Esophagus squamous epithelium (tissue), 5 donors: Measurements from ENCODE around the gene PDZRN3. TPM values are rescaled to one million over a fixed set of nuclear protein-coding genes. Genes with fewer than 3 reads are reported as not detected.
A peak's percentile ranks its signal among the peaks of the same experiment; 100 is the strongest.

Experiments
- DNase-seq: peaks from one replicate; lab custom pipeline; 2025; lab: John Stamatoyannopoulos, UW
- H3K27ac ChIP-seq, 4 donors: fragments of 200-600 bp; sonication (generic); one replicate each; pipeline ENCODE4 v1.5.1; 2016 to 2019; ENCODE audit warnings: mild to moderate bottlenecking in 1 of 4
- H3K27me3 ChIP-seq, 4 donors: fragments of 200-600 bp; sonication (generic); 1 replicate in 3 of 4; 2 replicates in 1 of 4; pipeline versions ENCODE4 v1.5.1 to v1.6.0; 2017 to 2021; ENCODE audit warnings: antibody characterized with exemption in 1 of 4
- H3K36me3 ChIP-seq, 3 donors: fragments of 200-600 bp; sonication (generic); one replicate each; pipeline ENCODE4 v1.5.1; 2016 to 2019
- H3K4me1 ChIP-seq, 3 donors: fragments of 200-600 bp; sonication (generic); one replicate each; pipeline ENCODE4 v1.5.1; 2017 to 2019
- H3K4me3 ChIP-seq, 4 donors: fragments of 200-600 bp; sonication (generic); 1 replicate in 3 of 4; 2 replicates in 1 of 4; pipeline ENCODE4 v1.5.1; 2016 to 2019; ENCODE audit warnings: mild to moderate bottlenecking in 2 of 4, moderate library complexity in 1 of 4
- H3K9me3 ChIP-seq, 3 donors: fragments of 200-600 bp; sonication (generic); one replicate each; pipeline ENCODE4 v1.5.1; 2016 to 2019
- CTCF ChIP-seq, 6 experiments: fragments of 450-650 bp in 4 of 6; fragments of 200-600 bp in 2 of 6; sonication (generic) in 2 of 6; IDR thresholded peaks; one replicate each; pipeline ENCODE4 v1.5.1; 2016 to 2019; ENCODE audit warnings: antibody characterized with exemption in 6 of 6, mild to moderate bottlenecking in 4 of 6, moderate library complexity in 4 of 6
- POLR2A ChIP-seq, 4 donors: fragments of 450-650 bp; IDR thresholded peaks; one replicate each; pipeline ENCODE4 v1.6.1; 2017; ENCODE audit warnings: antibody characterized with exemption in 4 of 4, mild to moderate bottlenecking in 4 of 4, moderate library complexity in 3 of 4
- WGBS, 2 donors: methylation state at CpG; one replicate each; pipeline ENCODE4 v1.1.5; 2018; 5-methylcytosine and 5-hydroxymethylcytosine counted together
- intact Hi-C: fragments of 100-400 bp; cut with DNase I; formaldehyde crosslinking; loops from one replicate; pipeline ENCODE4 v1.15.0; 2022
- total RNA-seq, 4 donors: library from RNA; depleted of rRNA; stranded (reverse); fragments of >200 nt; gene quantifications; one replicate each; pipeline ENCODE4 v1.1.0, GENCODE V29; 2016
- donor health status: DM: yes; HTN: yes; CAD: no.

PDZRN3 gene
- total RNA-seq, 4 donors from 2014 or later, result 22.1 to 54.9 (median 38.9) TPM

DNA sequence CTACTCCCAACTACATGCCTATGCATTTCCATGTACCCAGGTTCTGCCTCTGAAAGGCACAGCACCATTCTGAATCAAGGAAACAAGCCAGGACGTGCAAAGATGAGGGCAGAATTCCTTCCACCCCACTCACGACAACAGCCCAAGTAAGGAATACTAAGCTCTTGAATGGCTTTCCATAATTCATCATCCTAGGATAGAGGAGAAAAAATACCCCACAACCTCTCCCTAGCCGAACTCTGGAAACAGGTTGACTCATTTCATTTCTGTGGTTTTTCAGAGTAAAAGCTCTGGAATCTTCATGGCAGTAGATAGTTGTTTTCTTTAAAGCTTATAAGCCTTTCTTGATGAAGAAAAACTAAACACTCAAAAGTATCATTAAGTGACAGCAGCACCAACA, 77.8 kb downstream of the PDZRN3 start:
- peak overlapping the region in 3 of 4 donors; percentile 60 to 80 (median 66) for H3K27ac ChIP-seq
- H3K4me1 ChIP-seq, result peaks cover under 1 to 57% (median 26%) of the 10 kb centered on the region in 3 donors
- no peaks in the 10 kb centered on the region for H3K9me3 ChIP-seq
- no peak for DNase-seq
- H3K4me3 ChIP-seq, result no peak overlapping the region
- intact Hi-C loops, result no loop called here
- H3K27me3 ChIP-seq, result no peaks in the 10 kb centered on the region
- no peaks in the 10 kb centered on the region for H3K36me3 ChIP-seq
- 8 to 23% methylated on average over 3 of the region's 3 CpGs for WGBS, 2 donors
- no peak for TF ChIP-seq POLR2A (IDR thresholded peaks at IDR 0.05)
- no peak for TF ChIP-seq CTCF (IDR thresholded peaks at IDR 0.05)

- Histone ChIP-seq H3K4me1 (peaks cover 9 to 45% (median 30%) of the 10 kb centered on the region in 3 donors), H3K27ac (peak overlapping the region in 2 of 4 donors; percentile 14 to 16), H3K27me3 (no peaks in the 10 kb centered on the region), H3K9me3 (no peaks in the 10 kb centered on the region), H3K36me3 (no peaks in the 10 kb centered on the region), H3K4me3 (no peak overlapping the region)
- 71 to 79% methylated on average over 3 of the region's 3 CpGs for WGBS, 2 donors
- no peak for TF ChIP-seq POLR2A (IDR thresholded peaks at IDR 0.05)
- TF ChIP-seq CTCF (IDR thresholded peaks at IDR 0.05), result no peak
- DNase-seq, result no peak
- intact Hi-C loops, result no loop called here
Measured at GRCh38 chr3:73543412-73543811, 81.3 kb downstream of the PDZRN3 start.

DNA sequence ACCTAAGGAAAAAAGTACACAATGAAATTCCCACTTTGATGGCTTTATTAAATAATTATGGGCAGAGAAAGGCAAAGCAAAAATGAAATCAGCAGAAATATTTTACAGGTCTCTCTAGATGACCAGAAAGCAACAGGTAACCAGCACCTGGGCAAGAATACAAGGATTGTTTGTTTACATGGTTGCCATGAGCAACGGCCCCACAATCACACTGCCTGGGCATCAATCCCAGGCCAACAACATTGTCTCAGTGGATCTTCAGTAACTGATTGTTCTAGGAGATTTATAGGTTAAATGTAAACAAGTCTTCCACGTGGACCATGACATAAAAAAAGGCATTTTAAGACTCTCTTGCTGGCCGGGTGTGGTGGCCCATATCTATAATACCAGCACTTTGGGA, 82.6 kb downstream of the PDZRN3 start:
- H3K4me3 ChIP-seq, result no peak overlapping the region
- TF ChIP-seq CTCF (IDR thresholded peaks at IDR 0.05) (no peak), POLR2A (IDR thresholded peaks at IDR 0.05) (no peak)
- H3K9me3 ChIP-seq, result no peaks in the 10 kb centered on the region
- intact Hi-C loops, result no loop called here
- no peaks in the 10 kb centered on the region for H3K36me3 ChIP-seq
- peaks cover 9 to 35% (median 20%) of the 10 kb centered on the region in 3 donors for H3K4me1 ChIP-seq
- H3K27me3 ChIP-seq, result no peaks in the 10 kb centered on the region
- DNase-seq, result no peak
- WGBS, 2 donors, result 11 to 18% methylated on average over 3 of the region's 3 CpGs
- H3K27ac ChIP-seq, result peak overlapping the region in 1 of 4 donors; percentile 5

GRCh38 chr3:73540969-73541740, 83.6 kb downstream of the PDZRN3 start:
- 17 to 44% methylated on average over 1 of the region's 1 CpG for WGBS, 2 donors
- no peak overlapping the region for H3K27ac ChIP-seq
- TF ChIP-seq POLR2A (IDR thresholded peaks at IDR 0.05) (no peak), CTCF (IDR thresholded peaks at IDR 0.05) (no peak)

DNA sequence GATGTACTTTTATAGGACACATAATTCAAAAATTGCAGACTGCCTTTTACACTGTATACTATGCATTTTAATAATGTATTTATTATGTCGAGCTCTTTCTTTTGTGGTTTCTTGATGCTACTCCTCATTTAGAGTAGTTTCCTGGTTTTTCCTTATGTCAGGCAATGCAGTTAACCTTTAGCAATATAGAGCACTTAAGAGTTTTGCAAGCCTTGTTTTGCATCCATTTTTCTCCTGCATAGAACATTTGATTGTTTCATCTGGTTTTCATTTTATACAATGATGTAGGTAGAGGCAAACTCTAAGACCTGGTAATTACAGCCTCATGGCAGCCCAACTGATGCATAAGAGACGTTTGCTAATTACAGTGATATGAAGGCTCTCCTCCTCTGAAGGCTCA, 86.3 kb downstream of the PDZRN3 start:
- peaks cover 9 to 28% (median 20%) of the 10 kb centered on the region in 3 donors for H3K4me1 ChIP-seq
- WGBS, 2 donors, result 56 to 75% methylated on average over 2 of the region's 2 CpGs
- H3K27ac ChIP-seq, result no peak overlapping the region
- H3K4me3 ChIP-seq, result no peak overlapping the region
- TF ChIP-seq CTCF (IDR thresholded peaks at IDR 0.05) (no peak), POLR2A (IDR thresholded peaks at IDR 0.05) (no peak)
- intact Hi-C loops, result no loop called here
- no peaks in the 10 kb centered on the region for H3K9me3 ChIP-seq
- no peaks in the 10 kb centered on the region for H3K36me3 ChIP-seq
- H3K27me3 ChIP-seq, result no peaks in the 10 kb centered on the region
- DNase-seq, result no peak

More at GRCh38 chr3:73540969-73541740, 83.6 kb downstream of the PDZRN3 start:
- Histone ChIP-seq H3K4me1 (peaks cover 9 to 36% (median 21%) of the 10 kb centered on the region in 3 donors), H3K4me3 (no peak overlapping the region), H3K27me3 (no peaks in the 10 kb centered on the region), H3K36me3 (no peaks in the 10 kb centered on the region), H3K9me3 (no peaks in the 10 kb centered on the region)
- intact Hi-C loops, result no loop called here
- DNase-seq, result no peak
